GM19043 (cell line): ENCODE measurements around the gene DMRTC2.
A peak's percentile ranks its signal among the peaks of the same experiment; 100 is the strongest.
"Not testable (repeated sequence)": the region's sequence is repeated elsewhere in the genome, so short reads cannot be mapped to it uniquely, and the experiment has no call there.

Source experiments
- ATAC-seq: cut with Tn5 transposase; IDR thresholded peaks from one replicate; pipeline ENCODE4 v1.9.1; 2021; ENCODE audit warnings: low read depth; ENCODE audit not compliant: unreplicated experiment

DMRTC2 gene

DNA sequence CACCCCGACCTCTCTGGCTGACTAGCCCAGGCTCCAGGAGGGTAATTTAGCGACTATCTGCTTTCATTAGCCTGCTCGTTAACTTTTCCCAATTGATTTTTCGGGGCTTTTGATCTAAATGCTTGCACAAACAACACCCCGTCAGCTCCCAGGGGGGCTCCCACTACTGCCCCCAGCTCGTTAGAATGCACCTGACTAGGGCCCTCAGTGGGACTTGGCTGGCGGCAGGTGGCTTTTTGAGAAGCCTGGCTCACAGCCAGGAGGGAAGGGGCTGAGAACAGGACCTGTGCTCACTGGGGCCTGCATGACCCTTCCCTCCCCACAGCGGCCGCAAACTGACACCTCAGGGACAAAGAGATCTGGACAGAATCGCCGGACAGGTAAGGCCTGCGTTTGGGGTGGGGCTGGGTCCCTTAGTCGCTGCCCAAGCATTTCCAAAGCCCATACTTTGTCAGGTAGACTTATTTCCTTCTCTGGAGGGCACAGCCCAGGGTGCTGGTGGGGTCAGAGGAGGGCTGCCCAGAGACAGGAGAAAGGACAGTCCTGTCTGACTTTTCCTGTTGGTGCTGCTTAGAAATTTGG, 24.6 kb downstream of the DMRTC2 start:
- no peak for ATAC-seq

DNA sequence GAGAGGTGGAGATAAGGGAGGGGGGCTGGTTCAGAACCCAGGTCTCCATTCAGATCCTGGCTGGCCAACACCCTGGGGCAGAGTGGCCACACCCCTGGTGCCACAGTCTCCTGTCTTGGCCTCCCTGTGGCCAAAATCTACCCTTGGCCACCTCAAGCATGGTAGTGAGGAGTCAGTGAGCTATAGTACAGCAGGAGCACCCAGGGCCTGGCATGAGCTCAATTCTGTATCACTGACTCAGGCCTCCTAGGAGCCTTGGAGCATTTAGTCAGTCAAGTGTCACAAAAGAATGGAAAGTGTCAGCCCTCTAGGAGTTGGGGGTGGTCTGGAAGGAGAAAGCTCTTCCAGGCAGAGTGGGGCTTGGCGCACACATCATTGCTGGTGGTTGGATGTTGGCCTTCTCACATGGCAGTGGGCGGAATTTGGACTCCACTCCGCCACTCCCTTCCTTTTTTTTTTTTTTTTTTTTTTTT, 25.6 kb downstream of the DMRTC2 start:
- ATAC-seq: no peak

DNA sequence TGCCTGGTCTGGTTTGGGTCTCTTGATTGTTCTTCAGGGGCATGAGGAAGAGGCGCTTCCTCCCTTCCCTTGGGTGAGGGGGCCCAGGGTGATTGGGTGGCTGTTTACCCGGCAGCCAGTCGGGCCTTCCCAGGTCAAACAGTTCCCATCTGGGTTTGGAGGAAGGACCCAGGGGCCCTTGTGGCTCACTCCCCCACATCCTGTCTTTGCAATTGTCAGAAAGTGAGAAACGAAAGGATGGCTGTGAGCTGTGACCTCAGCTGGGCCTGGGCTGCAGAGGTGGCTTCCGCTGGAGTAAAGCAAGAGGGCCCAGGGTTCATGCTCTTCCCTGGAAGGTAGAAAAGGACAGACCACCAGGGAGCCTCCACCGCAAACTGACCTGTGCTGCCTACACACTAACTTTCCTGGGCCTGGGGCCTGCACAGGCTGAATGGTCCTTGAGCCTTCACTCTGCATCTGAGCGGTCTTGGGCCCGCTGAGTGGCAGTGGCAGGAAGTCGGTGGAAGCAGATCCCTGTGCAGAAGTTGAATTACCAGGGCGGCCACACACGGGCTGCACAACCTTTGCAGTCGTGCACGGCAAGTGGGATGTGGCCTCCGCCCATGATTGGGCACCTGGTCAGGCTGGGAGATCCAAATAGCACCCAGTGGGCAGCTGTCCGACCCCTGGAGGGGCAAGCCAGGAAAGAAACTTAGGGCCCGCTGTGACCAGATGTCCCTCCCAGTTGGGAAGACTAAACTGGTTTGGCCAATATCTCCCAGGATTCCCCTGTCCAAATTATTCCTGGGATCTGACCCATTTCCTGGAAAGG, 26.9 kb downstream of the DMRTC2 start:
- no peak for ATAC-seq

DNA sequence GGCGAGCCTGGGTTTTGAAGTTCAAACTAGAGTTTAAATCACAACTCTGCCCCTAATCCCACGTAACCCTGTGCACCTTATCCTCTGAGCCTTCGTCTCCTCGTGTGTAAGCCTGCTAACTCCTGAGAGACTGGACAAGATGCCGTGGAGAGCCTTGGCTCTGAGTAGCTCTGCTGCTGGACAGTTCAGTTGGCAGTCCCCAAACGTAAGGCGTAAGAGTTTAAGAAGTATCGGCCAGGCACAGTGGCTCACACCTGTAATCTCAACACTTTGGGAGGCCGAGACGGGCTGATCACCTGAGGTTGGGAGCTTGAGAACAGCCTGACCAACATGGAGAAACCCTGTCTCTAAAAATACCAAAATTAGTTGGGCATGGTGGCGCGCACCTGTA, 27.5 kb downstream of the DMRTC2 start:
- no peak for ATAC-seq

DNA sequence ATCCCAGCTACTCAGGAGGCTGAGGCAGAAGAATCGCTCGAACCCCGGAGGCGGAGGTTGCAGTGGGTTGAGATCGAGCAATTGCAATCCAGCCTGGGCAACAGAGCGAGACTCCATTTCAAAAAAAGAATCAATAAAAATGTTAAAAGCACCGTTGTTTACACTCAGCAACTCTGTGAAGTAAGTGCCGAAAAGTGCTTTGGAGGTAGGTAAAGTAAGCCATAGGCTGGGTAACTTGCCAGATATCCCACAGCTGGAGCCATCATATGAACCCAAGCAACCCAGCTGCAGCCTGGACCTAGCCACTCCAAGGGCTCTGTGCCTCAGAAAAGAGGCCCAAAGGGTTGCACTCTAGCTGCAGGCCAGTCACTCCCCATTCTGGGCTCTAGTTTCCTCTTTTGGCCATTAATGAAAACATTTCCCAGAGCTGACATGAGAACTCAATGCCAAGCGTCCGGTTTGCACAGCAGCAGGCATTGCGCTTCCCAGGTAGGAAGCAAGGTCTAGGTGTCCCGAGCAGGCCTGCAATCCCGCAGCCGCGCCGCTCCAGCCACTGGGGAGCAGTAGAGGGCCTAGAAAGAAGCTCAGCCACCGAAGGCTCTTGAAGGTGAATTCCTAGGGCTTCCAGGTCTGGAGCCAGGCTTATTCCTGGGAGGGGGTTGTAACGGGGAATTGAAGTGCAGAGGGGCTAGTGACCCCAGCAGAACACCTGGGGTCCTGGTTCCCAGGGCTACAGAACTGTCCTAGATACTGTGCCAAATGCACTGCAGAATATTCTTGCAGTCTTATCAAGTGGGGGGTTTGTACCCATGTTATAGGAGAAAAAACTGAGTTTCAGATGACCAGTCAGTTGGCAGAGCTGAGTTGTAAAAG, 28.2 kb downstream of the DMRTC2 start:
- no peak for ATAC-seq

DNA sequence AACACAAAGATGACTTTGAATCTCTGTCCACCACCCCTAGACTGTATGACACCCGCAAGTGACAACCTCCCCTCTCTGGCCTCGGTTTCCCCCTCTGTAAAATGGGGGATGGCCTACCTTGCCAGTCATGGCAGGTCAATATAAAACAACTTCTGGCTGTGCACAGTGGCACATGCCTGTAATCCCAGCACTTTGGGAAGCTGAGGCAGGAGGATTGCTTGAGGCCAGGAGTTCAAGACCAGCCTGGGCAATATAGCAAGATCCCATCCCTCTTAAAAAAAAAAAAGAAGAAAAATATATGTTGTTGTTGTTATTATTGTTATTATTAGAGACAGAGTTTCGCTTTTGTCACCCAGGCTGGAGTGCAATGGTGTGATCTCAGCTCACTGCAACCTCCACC, 31.1 kb downstream of the DMRTC2 start:
- ATAC-seq: not testable (repeated sequence)

DNA sequence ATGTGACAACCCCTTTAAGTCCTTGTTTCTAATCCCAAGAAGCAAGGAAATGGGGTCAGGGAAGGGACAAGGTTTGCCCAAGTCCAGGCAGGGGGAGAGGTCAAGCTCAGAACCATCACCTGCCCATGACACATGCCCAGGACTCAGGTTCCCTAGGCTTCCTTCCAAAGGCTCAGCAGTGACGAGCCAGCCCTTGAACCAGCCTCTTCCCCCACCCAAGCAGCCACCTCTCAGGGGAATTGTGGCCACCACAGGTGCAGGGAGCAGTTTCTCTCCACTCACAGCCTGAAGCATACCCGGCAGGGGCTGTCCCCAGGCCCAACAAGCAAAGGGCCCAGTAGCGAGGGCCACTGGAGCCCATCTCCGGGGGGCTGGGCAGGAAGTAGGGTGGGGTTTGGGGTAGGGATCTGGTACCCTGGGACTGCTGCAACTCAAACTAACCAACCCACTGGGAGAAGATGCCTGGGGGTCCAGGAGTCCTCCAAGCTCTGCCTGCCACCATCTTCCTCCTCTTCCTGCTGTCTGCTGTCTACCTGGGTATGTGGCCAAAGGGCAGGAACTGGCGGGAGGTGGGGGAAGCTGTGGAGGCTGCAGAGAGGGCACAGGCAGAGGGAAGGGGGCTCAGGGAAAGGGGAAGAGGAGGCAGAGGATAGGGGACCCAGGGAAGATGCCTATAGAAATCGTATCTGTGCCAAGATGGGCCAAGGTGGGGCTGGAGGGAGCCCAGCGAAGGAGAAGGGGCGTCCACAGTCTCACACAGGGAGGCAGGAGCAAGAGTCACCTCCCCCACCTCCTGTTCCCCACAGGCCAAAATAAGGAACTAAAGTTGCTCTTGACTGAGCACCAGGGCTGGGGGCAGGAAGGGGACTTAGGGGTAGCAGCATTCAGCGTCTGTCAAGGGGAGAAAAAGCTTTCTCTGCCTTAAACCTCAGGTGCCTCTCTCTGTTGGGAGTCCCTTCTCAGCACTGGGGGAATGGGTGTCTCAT, 32.3 kb downstream of the DMRTC2 start, which contains the start of gene CD79A:
CD79A (plus strand) TSS at position 433 of the 986 bp plus-strand sequence; CDS start at position 459, 26 bp downstream.
- ATAC-seq: peak; percentile 54

DNA sequence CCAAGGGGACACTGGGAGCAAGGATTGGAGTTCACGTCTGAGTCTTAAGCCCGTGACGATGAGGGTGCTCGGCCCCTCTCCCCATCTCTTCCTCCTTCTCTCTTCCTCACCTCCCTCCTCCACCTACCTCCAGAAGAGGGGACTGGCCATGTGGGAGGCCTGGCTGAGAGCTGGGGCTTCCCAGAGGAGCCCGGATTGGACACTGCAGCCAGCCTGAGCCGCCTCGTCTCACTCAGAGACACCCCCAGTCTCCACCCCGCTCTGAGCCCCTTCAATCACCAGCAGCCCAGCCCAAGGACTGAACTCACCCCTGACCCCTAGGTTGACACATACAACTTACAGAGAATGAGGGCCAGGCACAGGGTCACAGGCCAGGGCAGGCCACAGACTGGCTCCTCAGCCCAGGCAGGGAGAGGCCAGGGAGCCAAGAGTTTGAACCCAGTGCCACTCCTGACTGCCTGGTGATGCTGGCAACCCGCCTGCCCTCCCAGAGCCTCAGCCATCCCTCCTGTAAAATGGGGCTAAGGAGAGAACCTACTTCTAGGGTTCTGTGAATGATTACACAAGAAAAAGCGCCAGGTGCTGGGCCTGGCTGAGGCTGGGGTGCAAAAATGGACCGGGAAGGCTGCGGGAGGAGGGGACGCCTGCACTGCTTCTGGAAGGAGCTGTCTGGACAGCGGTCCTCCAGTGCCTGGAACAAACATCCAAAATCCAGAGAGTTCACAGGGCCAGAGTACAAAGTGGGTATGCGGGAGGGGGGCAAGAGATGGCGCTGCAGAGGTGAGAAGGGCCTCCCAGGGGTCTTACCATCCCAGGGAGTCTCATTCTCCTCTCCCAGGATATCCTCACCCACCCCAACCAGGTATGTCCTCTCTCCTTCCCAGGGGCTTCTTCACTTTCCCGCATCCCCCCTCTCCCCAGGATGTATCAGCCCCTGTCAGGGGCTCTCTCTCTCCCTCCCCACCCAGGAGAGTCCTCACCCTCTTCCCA, 33.4 kb downstream of the DMRTC2 start:
- no peak for ATAC-seq

DNA sequence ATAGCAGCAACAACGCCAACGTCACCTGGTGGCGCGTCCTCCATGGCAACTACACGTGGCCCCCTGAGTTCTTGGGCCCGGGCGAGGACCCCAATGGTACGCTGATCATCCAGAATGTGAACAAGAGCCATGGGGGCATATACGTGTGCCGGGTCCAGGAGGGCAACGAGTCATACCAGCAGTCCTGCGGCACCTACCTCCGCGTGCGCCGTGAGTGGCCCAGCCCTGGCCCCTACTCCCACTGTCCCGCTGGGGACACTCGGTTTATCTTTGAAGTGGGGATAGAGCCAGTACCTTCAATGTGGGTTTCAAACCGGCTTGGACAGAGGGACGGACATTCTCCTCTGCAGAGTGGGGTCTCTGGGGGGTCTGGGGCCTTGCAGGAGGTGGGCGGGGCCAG, 34.2 kb downstream of the DMRTC2 start:
- no peak for ATAC-seq

DNA sequence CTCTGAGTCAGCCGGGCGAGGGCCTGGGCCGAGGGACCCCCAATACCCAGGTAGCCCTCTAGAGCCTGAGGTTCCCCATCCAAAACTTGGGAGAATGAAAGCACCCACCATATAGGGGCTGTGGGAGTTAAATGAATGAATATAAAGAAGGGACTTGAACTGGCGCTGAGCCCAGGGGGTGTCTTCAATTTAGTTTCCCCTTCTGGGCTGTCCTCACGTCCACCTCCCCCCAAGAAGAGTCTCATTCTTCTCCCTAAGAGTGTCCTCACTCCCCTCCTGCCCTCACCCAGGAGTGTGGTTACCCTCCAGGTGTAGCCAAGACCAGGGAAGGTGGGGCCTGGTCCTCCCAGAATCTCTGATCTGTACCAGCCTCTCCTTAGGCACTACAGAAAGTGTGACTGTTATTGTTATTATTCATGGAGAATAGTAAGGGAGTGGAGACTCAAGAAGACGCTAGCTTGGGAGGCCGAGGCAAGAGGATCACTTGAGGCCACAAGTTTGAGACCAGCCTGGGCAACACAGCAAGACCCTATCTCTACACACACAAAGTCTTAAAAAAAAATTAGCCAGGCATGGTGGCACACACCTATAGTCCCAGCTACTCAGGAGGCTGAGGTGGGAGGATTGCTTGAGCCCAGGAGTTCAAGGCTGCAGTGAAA, 35.0 kb downstream of the DMRTC2 start:
- ATAC-seq: no peak

DNA sequence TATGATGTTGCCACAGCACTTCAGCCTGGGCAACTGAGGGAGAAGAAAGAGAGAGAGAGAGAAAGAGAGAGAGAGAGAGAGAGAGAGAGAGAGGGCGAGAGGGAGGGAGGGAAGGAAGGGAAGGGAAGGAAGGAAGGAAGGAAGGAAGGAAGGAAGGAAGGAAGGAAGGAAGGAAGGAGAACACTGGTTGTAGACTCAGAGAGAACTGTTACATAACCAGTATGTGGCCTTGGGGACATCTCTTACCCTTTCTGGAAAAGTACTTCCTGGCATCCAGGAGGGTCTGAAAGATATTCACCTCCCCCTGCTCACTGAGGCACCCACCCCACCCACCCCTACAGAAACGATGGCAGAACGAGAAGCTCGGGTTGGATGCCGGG, 35.5 kb downstream of the DMRTC2 start:
- ATAC-seq: no peak

DNA sequence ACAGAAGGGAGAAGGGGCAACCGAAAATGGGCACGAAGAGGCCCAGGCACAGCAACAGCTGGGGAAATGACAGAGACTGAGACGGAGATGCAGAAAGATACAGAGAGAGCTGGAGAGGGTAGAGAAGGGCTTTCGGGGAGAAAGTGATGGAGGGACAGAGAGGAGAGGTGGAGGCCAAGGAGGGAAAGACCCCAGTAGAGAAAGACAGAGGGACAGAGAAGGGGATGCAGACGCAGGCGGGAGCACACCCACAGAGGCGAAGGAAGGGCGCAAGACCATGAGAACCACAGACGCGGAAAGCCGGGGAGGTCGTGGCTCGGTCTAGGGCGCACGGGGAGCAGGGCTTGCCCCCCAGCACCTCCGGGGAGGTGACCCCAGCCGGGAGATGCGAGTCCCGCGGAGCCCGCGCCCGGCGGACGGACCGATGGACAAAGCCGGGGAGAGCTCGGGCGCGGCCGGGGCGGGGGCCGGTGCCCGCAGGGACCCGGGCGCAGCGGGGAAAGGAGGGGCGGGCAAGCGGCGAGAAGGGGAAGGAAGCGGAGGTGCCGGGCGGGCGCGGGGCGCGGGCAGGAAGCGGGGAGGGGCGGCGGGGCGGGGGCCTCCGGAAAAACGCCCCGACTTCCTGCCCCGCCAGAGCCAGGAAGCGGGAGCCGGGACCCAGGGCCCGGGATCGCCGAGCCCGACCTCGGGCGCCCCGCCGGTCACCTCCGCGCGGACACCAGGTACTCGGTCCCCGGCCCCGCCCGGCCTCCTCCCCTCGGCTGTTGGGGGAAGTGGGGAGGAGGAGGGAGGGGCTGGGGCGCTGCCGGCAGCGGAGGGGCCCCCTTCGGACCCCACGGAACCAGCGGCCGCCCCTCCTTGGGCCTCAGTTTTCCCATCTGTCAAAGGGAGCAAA, 38.0 kb downstream of the DMRTC2 start, which contains the start of gene ARHGEF1:
ARHGEF1 (plus strand) TSS at position 617 of the 895 bp plus-strand sequence. CDS start 4,899 bp downstream, outside the sequence.
- no peak for ATAC-seq

DNA sequence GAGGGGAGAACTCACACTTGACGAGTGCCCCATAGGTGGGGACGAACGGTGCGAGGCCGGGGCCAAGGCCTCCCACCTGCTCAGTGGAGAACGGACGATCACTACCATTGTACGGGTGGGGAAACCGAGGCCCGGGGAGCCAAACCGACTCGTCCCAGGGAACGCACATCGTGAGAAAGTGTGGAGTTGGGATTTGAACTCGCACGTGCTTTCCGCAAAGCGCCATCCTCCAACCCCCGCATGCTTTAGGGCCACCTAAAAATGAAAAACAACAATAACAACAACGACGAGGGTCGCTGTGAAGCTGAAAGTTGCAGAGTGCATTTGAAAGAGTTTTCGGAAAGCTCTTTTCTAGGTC, 38.6 kb downstream of the DMRTC2 start:
- no peak for ATAC-seq

DNA sequence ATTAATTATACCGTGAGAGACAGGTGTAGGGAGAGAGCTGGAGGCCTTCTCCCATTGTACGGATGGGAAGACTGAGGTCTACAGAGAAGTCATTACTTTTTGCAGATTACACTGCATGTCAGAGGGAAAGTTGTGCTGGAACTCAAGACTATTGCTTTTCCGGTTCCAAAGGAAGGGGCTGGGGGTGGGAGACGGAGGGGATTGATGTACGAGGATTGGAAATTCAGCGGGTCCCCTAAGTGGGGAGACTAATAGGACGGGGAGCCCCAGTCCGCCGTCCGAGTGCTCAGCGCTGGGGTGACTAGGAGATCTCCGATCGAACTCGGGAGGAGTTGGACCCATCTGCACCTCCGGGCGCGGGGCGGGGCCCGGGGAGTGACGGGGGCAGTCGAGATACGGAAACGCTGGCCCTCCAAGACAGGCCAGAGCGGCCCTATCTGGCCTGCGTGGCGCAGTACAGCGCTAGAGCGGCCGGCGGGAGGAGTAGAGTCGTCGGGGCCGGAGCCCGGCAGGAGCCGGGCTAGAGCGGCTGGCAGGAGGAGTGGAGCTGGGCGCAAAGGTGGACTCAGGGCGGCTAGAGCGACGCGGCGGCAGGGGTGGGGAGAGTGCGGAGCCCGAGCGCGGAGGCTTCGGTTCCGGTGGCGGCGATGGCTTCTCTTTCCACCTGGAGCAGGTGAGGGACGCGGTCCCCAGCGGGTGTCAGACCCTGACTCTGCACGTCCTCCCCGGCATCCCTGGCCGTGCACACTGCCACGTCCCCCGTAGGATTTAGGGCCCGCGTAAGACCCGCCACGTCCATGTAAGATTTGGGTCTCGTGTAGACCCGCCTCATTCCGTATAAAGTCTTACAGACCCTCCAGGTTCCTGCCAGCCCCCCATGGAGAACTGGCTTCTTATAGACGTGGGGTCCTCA, 39.2 kb downstream of the DMRTC2 start:
- peak; percentile 76 for ATAC-seq

DNA sequence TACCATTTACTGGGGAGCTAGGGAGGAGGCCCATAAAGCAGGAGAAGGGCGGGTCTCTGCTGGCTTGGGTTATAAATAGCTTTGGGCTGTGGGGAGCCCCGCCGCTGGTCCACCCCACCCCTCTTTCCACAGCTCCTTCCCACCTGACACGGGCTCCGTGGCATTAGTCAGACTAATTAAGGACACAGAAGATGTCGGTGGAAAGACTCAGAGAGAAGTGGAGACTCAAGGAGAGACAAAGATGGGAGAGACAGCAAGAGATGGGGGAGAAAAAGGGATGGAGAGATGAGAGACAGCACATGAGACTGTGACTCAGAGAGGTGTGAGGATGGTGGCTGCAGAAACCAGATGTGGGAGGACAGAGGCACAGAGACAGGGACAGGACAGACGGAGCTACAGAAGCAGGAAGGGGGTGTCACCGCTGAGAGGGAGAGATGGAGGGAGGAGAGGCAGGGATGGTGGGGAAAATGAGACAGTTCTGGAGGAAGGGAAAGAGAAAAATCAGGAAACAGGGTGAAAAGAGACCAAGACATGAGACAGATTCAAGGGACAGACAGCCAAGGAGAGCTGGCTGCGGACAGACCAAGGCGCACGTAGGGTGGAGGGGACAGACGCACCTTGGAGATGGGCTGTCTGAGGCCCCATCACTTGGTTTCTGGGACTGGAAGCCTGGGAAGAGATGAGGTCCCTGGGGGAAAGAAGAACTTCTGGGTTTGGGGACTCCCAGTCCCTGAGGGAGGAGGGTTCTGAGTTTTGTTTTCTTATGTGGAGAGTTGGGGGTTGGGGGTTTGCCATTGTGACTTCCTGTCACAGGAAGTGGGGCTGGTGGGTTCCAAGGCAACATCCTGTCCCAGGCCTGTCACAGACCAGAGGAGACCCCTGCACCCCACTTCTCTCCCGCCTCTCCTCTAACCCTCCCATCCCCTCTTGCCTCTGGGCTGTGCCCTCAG, 42.2 kb downstream of the DMRTC2 start:
- no peak for ATAC-seq
